ENCODE measurements around the gene RIN2. TPM values are rescaled to one million over a fixed set of nuclear protein-coding genes. Genes with fewer than 3 reads are reported as not detected.

The RIN2 gene
- total RNA-seq, 1 experiment from 2014 or later, result 46.2 TPM

DNA sequence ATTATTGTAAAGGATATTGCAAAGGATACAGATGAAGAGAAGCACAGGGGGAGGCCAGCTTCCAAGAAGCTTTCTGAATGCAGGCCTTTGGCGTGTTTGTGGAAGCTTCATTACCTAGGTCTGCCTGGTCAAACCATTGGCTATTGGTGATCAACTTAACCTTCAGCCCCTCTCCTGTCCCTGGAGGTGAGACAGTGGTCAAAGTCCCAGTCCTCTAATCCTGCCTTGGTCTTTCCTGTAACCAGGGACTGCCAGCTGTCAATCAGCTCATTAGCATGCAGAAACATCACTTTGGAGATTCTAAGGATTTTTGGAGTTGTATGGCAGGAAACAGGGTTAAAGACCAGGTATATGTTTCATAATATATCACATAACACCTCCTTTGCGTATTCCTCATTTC lies 13.0 kb downstream of the RIN2 start:
- no peak for DNase-seq
- no peak overlapping the region for H3K4me2 ChIP-seq
- intact Hi-C loops (cut with micrococcal nuclease; ENCODE audit: unreplicated experiment), result no loop called here
- H3K4me1 ChIP-seq (replicated peaks; ENCODE audit: insufficient read depth), result peaks cover 47% of the 10 kb centered on the region
- TF ChIP-seq, protein P1, sequence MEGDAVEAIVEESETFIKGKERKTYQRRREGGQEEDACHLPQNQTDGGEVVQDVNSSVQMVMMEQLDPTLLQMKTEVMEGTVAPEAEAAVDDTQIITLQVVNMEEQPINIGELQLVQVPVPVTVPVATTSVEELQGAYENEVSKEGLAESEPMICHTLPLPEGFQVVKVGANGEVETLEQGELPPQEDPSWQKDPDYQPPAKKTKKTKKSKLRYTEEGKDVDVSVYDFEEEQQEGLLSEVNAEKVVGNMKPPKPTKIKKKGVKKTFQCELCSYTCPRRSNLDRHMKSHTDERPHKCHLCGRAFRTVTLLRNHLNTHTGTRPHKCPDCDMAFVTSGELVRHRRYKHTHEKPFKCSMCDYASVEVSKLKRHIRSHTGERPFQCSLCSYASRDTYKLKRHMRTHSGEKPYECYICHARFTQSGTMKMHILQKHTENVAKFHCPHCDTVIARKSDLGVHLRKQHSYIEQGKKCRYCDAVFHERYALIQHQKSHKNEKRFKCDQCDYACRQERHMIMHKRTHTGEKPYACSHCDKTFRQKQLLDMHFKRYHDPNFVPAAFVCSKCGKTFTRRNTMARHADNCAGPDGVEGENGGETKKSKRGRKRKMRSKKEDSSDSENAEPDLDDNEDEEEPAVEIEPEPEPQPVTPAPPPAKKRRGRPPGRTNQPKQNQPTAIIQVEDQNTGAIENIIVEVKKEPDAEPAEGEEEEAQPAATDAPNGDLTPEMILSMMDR (conservative IDR thresholded peaks at IDR 0.05), result no peak
- no peak for TF ChIP-seq EZH2 (IDR thresholded peaks at IDR 0.05; ENCODE audit: low read depth)
- H3K9me2 ChIP-seq (ENCODE audit: insufficient read depth), result no peaks in the 10 kb centered on the region
- no peaks in the 10 kb centered on the region for H3K36me3 ChIP-seq (ENCODE audit: low read depth)
- peaks cover 10% of the 10 kb centered on the region for H3K79me2 ChIP-seq (ENCODE audit: low read depth)
- H4K20me1 ChIP-seq (ENCODE audit: insufficient read depth), result no peaks in the 10 kb centered on the region
- POLR2A ChIA-PET (ENCODE audit: unreplicated experiment), result no interaction called here
- H3K27me3 ChIP-seq (ENCODE audit: insufficient read depth, low read depth), result no peaks in the 10 kb centered on the region
- no peak overlapping the region for H3K4me3 ChIP-seq
- H3K27ac ChIP-seq, result no peak overlapping the region
- CTCF ChIA-PET, result no interaction called here
- H3F3A ChIP-seq (ENCODE audit: insufficient read depth, low read depth), result peaks cover 22% of the 10 kb centered on the region
- H3K9me3 ChIP-seq (ENCODE audit: insufficient read depth, low read depth), result no peaks in the 10 kb centered on the region
- no peak overlapping the region for H2AFZ ChIP-seq
- BruUV-seq (replicated peaks), result no TSS peak

GRCh38 chr20:19773471-19773870 lies 15.4 kb downstream of the RIN2 start:
- H3K4me3 ChIP-seq, result no peak overlapping the region
- POLR2A ChIA-PET (ENCODE audit: unreplicated experiment), result interaction anchor here (0.6 kb wide), 1 partner anchor 1714 kb away, joined by 3 read pairs; no protein-coding TSS in a partner anchor
- no peak overlapping the region for H3K4me2 ChIP-seq
- H4K20me1 ChIP-seq (ENCODE audit: insufficient read depth), result no peaks in the 10 kb centered on the region
- H3K27me3 ChIP-seq (ENCODE audit: insufficient read depth, low read depth), result no peaks in the 10 kb centered on the region
- H3K9me3 ChIP-seq (ENCODE audit: insufficient read depth, low read depth), result no peaks in the 10 kb centered on the region
- H3K9me2 ChIP-seq (ENCODE audit: insufficient read depth), result no peaks in the 10 kb centered on the region
- no TSS peak for BruUV-seq (replicated peaks)
- CTCF ChIA-PET, result interaction anchor here (0.6 kb wide), 1 partner anchor 222 kb away, joined by 7 read pairs; no protein-coding TSS in a partner anchor
- DNase-seq, result no peak
- intact Hi-C loops (cut with micrococcal nuclease; ENCODE audit: unreplicated experiment), result no loop called here
- H3K27ac ChIP-seq, result no peak overlapping the region
- H3F3A ChIP-seq (ENCODE audit: insufficient read depth, low read depth), result no peaks in the 10 kb centered on the region
- H3K79me2 ChIP-seq (ENCODE audit: low read depth), result peaks cover 7% of the 10 kb centered on the region; the same call in 1 of the 2 replicates
- TF ChIP-seq, protein P1 (conservative IDR thresholded peaks at IDR 0.05), result no peak
- no peak for TF ChIP-seq EZH2 (IDR thresholded peaks at IDR 0.05; ENCODE audit: low read depth)
- peaks cover 24% of the 10 kb centered on the region for H3K4me1 ChIP-seq (replicated peaks; ENCODE audit: insufficient read depth)
- no peaks in the 10 kb centered on the region for H3K36me3 ChIP-seq (ENCODE audit: low read depth)
- H2AFZ ChIP-seq, result no peak overlapping the region

DNA sequence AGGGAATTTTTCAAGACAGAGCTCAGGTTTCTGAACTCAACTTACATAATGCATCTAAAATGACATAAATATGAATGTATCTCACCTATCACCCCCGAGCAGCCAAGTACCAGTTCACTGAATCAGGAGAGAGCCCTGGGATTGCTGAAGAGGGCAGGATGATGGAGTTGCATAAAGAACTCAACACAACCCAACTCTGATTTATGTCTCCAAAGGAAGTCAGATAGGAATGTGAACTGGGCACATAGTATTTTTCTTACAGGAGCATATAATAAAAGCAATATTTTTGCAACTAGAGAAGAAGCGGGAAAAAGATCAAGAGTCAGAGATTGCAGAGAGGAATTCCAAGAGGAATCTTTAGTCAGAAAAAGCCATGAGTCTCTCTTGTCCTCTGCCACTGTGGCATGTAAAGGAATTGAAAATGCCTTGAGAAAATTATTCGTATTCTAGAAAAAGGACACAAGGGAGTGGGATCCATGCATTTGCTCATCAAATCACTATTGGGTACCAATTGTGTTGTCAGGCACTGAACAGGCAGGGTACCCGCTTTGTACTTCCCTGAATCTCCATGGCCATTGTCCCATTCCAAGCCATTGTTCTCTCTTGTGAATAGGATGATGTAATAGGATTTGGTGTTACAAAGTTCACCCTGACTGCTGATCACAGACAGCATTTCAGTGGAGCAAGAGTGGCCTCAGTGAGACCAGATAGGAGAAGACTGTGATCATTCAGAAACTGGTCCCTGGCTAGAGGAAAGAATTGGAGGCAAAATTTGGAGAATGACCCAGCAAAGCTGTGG lies 16.3 kb downstream of the RIN2 start:
- DNase-seq, result peak in 1 of 2 experiments; percentile 49
- no TSS peak for BruUV-seq (replicated peaks)
- H3K36me3 ChIP-seq (ENCODE audit: low read depth), result no peaks in the 10 kb centered on the region
- H3K27me3 ChIP-seq (ENCODE audit: insufficient read depth, low read depth), result no peaks in the 10 kb centered on the region
- intact Hi-C loops (cut with micrococcal nuclease; ENCODE audit: unreplicated experiment), result no loop called here
- CTCF ChIA-PET, result no interaction called here
- no peak overlapping the region for H2AFZ ChIP-seq
- no peaks in the 10 kb centered on the region for H3K9me3 ChIP-seq (ENCODE audit: insufficient read depth, low read depth)
- POLR2A ChIA-PET (ENCODE audit: unreplicated experiment), result no interaction called here
- no peaks in the 10 kb centered on the region for H4K20me1 ChIP-seq (ENCODE audit: insufficient read depth)
- no peak overlapping the region for H3K27ac ChIP-seq
- TF ChIP-seq, protein P1 (conservative IDR thresholded peaks at IDR 0.05), result no peak
- TF ChIP-seq EZH2 (IDR thresholded peaks at IDR 0.05; ENCODE audit: low read depth), result no peak
- no peaks in the 10 kb centered on the region for H3F3A ChIP-seq (ENCODE audit: insufficient read depth, low read depth)
- no peak overlapping the region for H3K4me3 ChIP-seq
- no peak overlapping the region for H3K4me2 ChIP-seq
- no peaks in the 10 kb centered on the region for H3K9me2 ChIP-seq (ENCODE audit: insufficient read depth)
- peaks cover 19% of the 10 kb centered on the region for H3K4me1 ChIP-seq (replicated peaks; ENCODE audit: insufficient read depth)
- 0 out of 2 replicates have a peak, but pooled peaks cover 2% of the 10 kb centered on the region for H3K79me2 ChIP-seq (ENCODE audit: low read depth)
